Measurements from ENCODE around the gene TPSG1. TPM values are rescaled to one million over a fixed set of nuclear protein-coding genes. Genes with fewer than 3 reads are reported as not detected.
"Not testable (repeated sequence)": the region's sequence is repeated elsewhere in the genome, so short reads cannot be mapped to it uniquely, and the experiment has no call there.

The TPSG1 gene
- total and polyA plus RNA-seq, 2 donors: 0.71 TPM; not detected in 1

DNA sequence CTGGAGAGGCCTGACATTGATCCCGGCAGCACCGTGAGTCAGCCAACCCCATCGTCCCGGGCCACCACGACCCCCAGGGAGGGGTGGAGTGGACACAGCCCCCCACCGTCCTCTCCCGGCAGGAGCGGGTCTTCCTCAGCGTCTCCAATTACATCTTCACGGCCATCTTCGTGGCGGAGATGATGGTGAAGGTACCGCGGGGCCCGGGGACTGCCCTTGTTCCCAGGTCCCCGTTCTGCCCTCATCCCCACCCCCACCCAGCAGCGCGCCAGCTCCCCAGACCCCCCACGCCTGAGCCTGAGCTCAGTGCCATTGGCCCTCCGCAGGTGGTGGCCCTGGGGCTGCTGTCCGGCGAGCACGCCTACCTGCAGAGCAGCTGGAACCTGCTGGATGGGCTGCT lies 14.6 kb downstream of the TPSG1 start:
- 88% methylated on average over 23 of the region's 23 CpGs for WGBS
- DNase-seq (ENCODE audit: extremely low spot score): no peak
- Histone ChIP-seq H3K27ac (ENCODE audit: low read depth) (no peak overlapping the region), H3K4me1 (ENCODE audit: insufficient read depth) (no peaks in the 10 kb centered on the region), H3K36me3 (ENCODE audit: insufficient read depth) (no peaks in the 10 kb centered on the region), H3K4me3 (ENCODE audit: low read depth, low read length) (no peak overlapping the region)

DNA sequence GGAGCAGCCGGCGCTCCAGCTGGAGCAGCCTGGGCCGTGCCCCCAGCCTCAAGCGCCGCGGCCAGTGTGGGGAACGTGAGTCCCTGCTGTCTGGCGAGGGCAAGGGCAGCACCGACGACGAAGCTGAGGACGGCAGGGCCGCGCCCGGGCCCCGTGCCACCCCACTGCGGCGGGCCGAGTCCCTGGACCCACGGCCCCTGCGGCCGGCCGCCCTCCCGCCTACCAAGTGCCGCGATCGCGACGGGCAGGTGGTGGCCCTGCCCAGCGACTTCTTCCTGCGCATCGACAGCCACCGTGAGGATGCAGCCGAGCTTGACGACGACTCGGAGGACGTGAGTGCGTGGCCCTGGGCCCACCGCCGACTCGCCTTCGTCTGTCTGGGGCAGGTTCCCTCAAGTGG lies 16.0 kb downstream of the TPSG1 start:
- Histone ChIP-seq H3K4me1 (ENCODE audit: insufficient read depth) (no peaks in the 10 kb centered on the region), H3K36me3 (ENCODE audit: insufficient read depth) (no peaks in the 10 kb centered on the region), H3K27ac (ENCODE audit: low read depth) (no peak overlapping the region), H3K4me3 (ENCODE audit: low read depth, low read length) (no peak overlapping the region)
- 95% methylated on average over 43 of the region's 43 CpGs for WGBS
- no peak for DNase-seq (ENCODE audit: extremely low spot score)

DNA sequence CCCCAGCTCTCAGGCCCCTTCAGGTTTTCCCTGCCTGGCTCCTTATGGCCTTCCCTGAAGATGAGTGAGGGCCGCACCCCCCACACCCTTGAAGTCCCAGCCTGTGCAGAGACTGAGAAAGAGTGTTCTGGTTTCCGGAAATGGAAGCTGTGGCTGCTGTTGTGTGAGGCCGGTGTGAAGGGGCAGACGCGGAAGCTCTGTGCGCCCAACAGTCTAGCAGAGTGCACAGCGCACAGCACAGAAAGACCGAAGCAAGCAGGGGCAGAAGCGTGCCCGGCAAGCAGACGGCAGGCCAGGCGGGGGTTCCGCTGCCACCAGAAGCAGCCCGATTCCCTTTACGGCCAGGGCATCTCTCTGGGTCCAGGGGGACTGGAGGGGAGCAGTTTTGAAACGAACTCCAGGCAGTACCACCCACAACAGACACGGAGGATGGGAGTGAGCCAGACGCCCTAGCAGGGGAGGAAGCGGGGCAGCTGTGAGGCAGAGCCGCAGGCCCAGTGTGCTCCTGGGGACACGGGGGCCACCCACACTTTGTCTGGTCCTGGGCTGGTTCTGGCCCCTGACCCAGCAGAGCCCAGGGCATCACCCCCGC lies 16.7 kb downstream of the TPSG1 start:
- Histone ChIP-seq H3K36me3 (ENCODE audit: insufficient read depth) (no peaks in the 10 kb centered on the region), H3K4me1 (ENCODE audit: insufficient read depth) (no peaks in the 10 kb centered on the region), H3K4me3 (ENCODE audit: low read depth, low read length) (no peak overlapping the region), H3K27ac (ENCODE audit: low read depth) (no peak overlapping the region)
- no peak for DNase-seq (ENCODE audit: extremely low spot score)
- WGBS: 86% methylated on average over 22 of the region's 22 CpGs

DNA sequence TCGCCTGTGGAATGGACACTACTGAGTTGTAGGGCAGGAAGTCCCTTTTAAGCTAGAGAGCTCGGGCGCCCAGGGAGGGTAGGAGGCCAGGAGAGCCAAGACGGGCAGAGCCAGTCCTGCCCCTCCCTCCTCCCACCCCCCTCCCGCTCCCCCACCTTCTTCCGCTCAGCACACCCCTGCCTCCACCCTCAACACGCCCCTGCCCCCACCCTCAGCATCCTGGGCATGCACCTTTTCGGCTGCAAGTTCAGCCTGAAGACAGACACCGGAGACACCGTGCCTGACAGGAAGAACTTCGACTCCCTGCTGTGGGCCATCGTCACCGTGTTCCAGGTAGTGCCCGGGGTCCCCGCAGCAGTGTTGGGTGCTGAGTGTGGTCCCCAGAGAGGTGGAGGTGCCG lies 18.3 kb downstream of the TPSG1 start:
- WGBS: 83% methylated on average over 16 of the region's 16 CpGs
- no peaks in the 10 kb centered on the region for H3K36me3 ChIP-seq (ENCODE audit: insufficient read depth)
- H3K27ac ChIP-seq (ENCODE audit: low read depth): no peak overlapping the region
- no peaks in the 10 kb centered on the region for H3K4me1 ChIP-seq (ENCODE audit: insufficient read depth)
- no peak overlapping the region for H3K4me3 ChIP-seq (ENCODE audit: low read depth, low read length)
- DNase-seq (ENCODE audit: extremely low spot score): no peak

DNA sequence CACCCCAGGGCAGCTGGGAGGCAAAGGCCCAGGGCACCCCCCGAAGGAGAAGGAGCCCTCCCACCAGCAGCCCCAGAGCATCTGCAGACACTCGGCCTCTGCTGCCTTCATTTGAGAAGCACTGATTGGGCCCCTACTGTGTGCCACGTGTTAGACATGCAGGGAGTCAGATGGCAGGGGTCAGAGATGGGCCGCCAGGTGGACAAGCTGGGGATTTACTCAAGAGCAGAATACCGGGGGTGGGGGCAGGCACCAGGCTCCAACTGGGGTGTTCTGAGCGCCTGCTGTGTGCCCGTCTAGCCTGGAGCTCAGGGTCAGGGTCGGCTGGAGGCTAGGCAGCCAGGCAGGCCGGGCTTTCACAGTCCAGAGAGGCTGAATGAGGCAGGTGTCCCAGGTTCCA lies 18.7 kb downstream of the TPSG1 start:
- Histone ChIP-seq H3K27ac (ENCODE audit: low read depth) (no peak overlapping the region), H3K36me3 (ENCODE audit: insufficient read depth) (no peaks in the 10 kb centered on the region), H3K4me3 (ENCODE audit: low read depth, low read length) (no peak overlapping the region), H3K4me1 (ENCODE audit: insufficient read depth) (no peaks in the 10 kb centered on the region)
- 76% methylated on average over 9 of the region's 9 CpGs for WGBS
- no peak for DNase-seq (ENCODE audit: extremely low spot score)

DNA sequence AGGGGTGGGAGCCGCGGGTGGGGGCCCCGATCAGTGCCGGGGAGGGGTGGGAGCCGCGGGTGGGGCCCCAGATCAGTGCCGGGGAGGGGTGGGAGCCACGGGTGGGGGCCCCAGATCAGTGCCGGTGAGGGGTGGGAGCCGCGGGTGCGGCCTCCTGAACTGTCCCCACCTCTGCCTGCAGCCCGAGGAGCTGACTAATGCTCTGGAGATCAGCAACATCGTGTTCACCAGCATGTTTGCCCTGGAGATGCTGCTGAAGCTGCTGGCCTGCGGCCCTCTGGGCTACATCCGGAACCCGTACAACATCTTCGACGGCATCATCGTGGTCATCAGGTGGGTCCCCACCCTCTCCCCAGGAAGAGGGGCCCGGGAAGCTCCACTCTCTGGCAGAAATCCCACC lies 20.1 kb downstream of the TPSG1 start:
- DNase-seq (ENCODE audit: extremely low spot score): no peak
- Histone ChIP-seq H3K4me3 (ENCODE audit: low read depth, low read length) (no peak overlapping the region), H3K36me3 (ENCODE audit: insufficient read depth) (no peaks in the 10 kb centered on the region), H3K4me1 (ENCODE audit: insufficient read depth) (no peaks in the 10 kb centered on the region), H3K27ac (ENCODE audit: low read depth) (no peak overlapping the region)
- WGBS: 85% methylated on average over 15 of the region's 21 CpGs

DNA sequence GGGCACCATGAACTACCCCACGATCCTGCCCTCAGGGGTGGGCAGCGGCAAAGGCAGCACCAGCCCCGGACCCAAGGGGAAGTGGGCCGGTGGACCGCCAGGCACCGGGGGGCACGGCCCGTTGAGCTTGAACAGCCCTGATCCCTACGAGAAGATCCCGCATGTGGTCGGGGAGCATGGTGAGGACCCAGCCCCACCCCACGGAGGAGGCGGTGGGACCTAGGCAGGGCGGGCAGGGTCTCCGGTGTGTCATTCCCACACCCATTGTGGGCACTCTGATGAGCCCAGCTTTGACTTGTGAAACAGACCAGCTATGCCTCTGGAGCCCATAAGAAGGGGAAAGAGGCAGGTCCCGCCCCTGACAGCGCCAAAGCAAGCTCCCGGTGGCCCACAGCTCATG lies 22.8 kb downstream of the TPSG1 start:
- DNase-seq (ENCODE audit: extremely low spot score): no peak
- WGBS: 89% methylated on average over 18 of the region's 18 CpGs
- H3K4me1 ChIP-seq (ENCODE audit: insufficient read depth): no peaks in the 10 kb centered on the region
- no peak overlapping the region for H3K27ac ChIP-seq (ENCODE audit: low read depth)
- H3K36me3 ChIP-seq (ENCODE audit: insufficient read depth): no peaks in the 10 kb centered on the region
- H3K4me3 ChIP-seq (ENCODE audit: low read depth, low read length): no peak overlapping the region

DNA sequence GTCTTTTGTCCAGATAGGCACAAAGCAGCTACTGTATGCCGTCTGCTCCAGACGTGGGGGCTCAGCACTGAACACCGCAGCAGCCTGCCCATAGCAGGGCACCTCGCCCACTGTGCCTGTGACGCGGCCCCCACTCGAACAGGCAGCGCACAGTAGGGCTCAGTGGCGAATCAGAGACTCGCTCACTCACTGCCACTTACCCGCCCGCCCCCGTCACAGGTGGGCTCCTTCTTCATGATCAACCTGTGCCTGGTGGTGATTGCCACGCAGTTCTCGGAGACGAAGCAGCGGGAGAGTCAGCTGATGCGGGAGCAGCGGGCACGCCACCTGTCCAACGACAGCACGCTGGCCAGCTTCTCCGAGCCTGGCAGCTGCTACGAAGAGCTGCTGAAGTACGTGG lies 23.6 kb downstream of the TPSG1 start:
- H3K4me1 ChIP-seq (ENCODE audit: insufficient read depth): no peaks in the 10 kb centered on the region
- no peak overlapping the region for H3K4me3 ChIP-seq (ENCODE audit: low read depth, low read length)
- WGBS: 95% methylated on average over 25 of the region's 25 CpGs
- H3K27ac ChIP-seq (ENCODE audit: low read depth): no peak overlapping the region
- DNase-seq (ENCODE audit: extremely low spot score): no peak
- H3K36me3 ChIP-seq (ENCODE audit: insufficient read depth): no peaks in the 10 kb centered on the region

DNA sequence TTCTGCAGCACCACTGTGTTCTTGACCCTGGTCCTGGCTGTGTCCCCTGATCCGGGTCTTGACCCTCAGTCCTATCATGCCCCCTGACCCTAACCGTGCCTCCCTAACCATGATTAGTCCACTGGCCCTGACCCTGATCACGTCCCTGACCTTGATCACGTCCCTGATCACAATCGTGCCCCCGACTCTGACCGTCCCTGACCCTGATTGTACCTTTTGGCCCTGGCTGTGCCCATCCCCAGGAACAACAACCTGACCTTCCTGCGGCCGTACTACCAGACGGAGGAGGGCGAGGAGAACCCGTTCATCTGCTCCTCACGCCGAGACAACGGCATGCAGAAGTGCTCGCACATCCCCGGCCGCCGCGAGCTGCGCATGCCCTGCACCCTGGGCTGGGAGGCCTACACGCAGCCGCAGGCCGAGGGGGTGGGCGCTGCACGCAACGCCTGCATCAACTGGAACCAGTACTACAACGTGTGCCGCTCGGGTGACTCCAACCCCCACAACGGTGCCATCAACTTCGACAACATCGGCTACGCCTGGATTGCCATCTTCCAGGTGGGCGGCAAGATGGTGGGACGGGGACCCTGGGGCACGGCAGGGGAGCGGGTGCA lies 24.9 kb downstream of the TPSG1 start:
- no peak for DNase-seq (ENCODE audit: extremely low spot score)
- H3K4me1 ChIP-seq (ENCODE audit: insufficient read depth): no peaks in the 10 kb centered on the region
- H3K36me3 ChIP-seq (ENCODE audit: insufficient read depth): no peaks in the 10 kb centered on the region
- WGBS: 92% methylated on average over 38 of the region's 38 CpGs
- H3K4me3 ChIP-seq (ENCODE audit: low read depth, low read length): no peak overlapping the region
- H3K27ac ChIP-seq (ENCODE audit: low read depth): no peak overlapping the region

DNA sequence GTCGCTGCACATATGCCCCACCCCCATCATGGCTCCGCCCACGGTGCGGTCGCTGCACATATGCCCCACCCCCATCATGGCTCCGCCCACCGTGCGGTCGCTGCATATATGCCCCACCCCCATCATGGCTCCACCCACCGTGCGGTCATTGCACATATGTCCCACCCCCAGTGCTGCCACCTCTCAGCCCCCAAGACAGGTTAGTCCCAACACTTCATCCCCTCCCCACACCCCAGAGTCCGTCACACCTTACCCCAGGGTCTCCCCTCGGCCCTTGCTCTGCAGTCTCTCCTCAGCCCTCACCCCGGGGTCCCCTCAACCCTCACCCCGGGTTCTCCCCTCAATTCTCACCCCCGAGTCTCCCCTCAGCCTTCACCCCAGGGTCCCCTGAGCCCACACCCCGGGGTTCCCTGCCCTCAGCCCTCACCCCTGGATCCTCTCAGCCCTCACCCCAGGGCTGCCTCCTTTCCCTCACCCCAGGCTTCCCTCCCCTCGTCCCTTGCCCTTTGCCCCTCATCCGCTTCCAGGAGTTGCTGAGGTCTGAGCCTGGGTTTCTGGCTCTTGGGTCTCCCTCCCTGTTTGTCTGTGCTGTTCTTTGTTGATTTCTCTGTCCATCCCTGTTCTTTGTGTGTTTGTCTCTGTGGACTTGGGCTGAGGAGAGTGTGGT lies 25.6 kb downstream of the TPSG1 start:
- Histone ChIP-seq H3K36me3 (ENCODE audit: insufficient read depth) (no peaks in the 10 kb centered on the region), H3K27ac (ENCODE audit: low read depth) (no peak overlapping the region), H3K4me1 (ENCODE audit: insufficient read depth) (no peaks in the 10 kb centered on the region), H3K4me3 (ENCODE audit: low read depth, low read length) (no peak overlapping the region)
- DNase-seq (ENCODE audit: extremely low spot score): no peak
- 83% methylated on average over 15 of the region's 19 CpGs for WGBS

DNA sequence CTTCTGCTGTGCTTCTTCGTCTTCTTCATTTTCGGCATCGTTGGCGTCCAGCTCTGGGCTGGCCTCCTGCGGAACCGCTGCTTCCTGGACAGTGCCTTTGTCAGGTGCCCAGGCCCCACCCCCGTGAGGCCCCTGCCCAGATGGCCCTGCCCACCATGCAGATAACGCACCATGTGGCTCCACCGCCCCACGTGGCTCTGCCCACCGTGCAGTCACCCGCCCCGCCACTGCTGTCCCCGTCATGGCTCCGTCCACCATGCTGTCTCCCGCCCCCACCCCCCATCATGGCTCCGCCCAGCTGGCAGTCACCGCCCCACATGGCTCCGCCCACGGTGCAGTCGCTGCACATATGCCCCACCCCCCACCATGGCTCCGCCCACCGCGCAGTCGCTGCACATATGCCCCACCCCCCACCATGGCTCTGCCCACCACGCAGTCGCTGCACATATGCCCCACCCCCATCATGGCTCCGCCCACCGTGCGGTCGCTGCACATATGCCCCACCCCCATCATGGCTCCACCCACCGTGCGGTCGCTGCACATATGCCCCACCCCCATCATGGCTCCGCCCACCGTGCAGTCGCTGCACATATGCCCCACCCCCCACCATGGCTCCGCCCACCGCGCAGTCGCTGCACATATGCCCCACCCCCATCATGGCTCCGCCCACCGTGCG lies 26.3 kb downstream of the TPSG1 start:
- 89% methylated on average over 44 of the region's 44 CpGs for WGBS
- H3K27ac ChIP-seq (ENCODE audit: low read depth); H3K4me3 ChIP-seq (ENCODE audit: low read depth, low read length); H3K36me3 ChIP-seq (ENCODE audit: insufficient read depth); H3K4me1 ChIP-seq (ENCODE audit: insufficient read depth); DNase-seq (ENCODE audit: extremely low spot score): not testable (repeated sequence)

DNA sequence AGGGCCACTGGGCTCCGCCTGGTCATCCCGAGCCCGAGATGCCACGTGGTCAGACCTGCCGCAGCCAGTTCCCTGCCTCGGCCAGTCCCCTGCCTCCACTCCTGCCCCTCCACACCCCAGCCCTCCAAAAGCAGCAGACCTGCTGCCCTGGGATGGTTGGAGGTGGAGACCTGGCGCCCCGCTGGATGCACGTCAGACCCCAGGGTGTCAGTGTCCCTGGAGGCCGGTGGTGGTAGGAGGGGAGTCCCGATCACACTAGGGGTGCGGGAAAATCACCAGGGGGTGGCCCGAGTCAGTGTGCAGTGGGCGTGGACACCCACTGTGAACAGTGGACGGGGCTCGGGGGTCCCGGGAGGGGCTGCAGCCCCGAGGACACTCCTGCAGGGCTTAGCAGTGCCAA lies 26.9 kb downstream of the TPSG1 start:
- DNase-seq (ENCODE audit: extremely low spot score): no peak
- WGBS: 88% methylated on average over 18 of the region's 18 CpGs
- H3K36me3 ChIP-seq (ENCODE audit: insufficient read depth): no peaks in the 10 kb centered on the region
- no peaks in the 10 kb centered on the region for H3K4me1 ChIP-seq (ENCODE audit: insufficient read depth)
- H3K27ac ChIP-seq (ENCODE audit: low read depth): no peak overlapping the region
- H3K4me3 ChIP-seq (ENCODE audit: low read depth, low read length): no peak overlapping the region

DNA sequence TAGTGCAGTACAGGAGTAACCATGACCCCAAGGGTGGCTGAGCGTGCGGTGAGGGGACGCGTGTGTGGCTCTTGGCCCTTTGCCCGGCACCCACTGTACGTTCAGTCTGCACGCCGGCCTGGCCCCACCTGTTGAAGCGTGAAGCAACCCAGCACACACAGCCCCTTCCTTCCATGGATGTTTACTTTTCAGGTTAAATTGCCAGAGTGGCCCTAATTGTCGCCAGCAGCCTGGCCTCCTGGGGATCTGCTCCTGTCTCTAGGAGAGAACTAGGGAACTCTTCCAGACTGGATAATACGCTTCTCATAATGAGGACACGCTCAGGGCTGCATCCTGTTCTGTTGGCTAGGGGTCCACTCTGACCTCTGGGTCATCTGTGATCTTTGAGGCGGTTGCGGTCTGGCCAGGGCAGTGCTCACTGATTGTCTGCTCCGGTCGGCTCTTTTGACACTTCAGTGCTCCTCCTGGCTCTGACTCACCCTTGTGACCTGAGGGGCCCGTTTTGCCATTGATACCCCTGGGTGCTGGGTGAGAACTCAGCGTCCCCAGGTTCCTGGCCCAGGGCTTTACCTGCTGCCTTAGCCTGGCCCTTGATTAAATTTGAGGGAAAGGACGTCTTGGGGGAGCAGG lies 27.7 kb downstream of the TPSG1 start:
- Histone ChIP-seq H3K36me3 (ENCODE audit: insufficient read depth) (no peaks in the 10 kb centered on the region), H3K4me1 (ENCODE audit: insufficient read depth) (no peaks in the 10 kb centered on the region), H3K4me3 (ENCODE audit: low read depth, low read length) (no peak overlapping the region), H3K27ac (ENCODE audit: low read depth) (no peak overlapping the region)
- DNase-seq (ENCODE audit: extremely low spot score): no peak
- WGBS: 71% methylated on average over 19 of the region's 19 CpGs

DNA sequence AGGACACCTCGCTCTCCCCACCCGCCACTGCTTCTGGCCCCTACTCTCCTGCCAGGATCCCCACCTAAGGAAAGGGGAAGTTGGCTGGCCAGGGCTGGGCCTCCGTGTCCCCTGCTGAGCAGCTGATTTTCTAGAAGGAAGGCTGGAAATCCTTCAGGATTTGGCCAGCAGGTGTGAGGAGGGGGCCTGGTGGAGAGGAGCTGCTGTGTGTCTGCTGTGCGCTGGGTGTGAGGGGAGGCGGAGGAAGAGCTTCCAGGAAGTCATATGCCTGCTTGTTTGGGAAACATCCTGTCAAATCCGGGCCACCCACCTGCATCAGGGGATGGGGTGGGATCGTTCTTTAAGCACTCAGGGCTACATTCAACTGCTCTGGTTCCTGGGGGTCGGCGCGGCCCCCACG lies 28.6 kb downstream of the TPSG1 start:
- Histone ChIP-seq H3K4me3 (ENCODE audit: low read depth, low read length) (no peak overlapping the region), H3K4me1 (ENCODE audit: insufficient read depth) (no peaks in the 10 kb centered on the region), H3K27ac (ENCODE audit: low read depth) (no peak overlapping the region), H3K36me3 (ENCODE audit: insufficient read depth) (no peaks in the 10 kb centered on the region)
- WGBS: 76% methylated on average over 11 of the region's 11 CpGs
- DNase-seq (ENCODE audit: extremely low spot score): no peak
